H1 (cell line): ENCODE measurements around the gene DTX4. TPM values are rescaled to one million over a fixed set of nuclear protein-coding genes. Genes with fewer than 3 reads are reported as not detected.

Experiments used
- CTCF ChIA-PET: fragments of 300-600 bp; sonication (Branson Sonifier 250); formaldehyde crosslinking; loops from one replicate; lab custom pipeline; 2021; ENCODE audit not compliant: partially characterized antibody; lab: Charles Lee
- POLR2A ChIA-PET: fragments of 300-600 bp; sonication (Branson Sonifier 250); formaldehyde crosslinking; loops from one replicate; lab custom pipeline; 2021; ENCODE audit warnings: inconsistent platforms; ENCODE audit not compliant: partially characterized antibody; lab: Charles Lee
- DNase-seq, 2 experiments: peaks; one replicate each; pipeline versions ENCODE4 v3.0.0 to v3.0.0-alpha.2; 2010 to 2022; ENCODE audit warnings: low spot score in 2 of 2, low read depth in 1 of 2, mixed read lengths in 1 of 2
- FAIRE-seq: peaks from 2 replicates; lab custom pipeline; 2011; peaks lifted over from hg19 to GRCh38; lab: Jason Lieb, UNC
- H2AFZ ChIP-seq: 2 replicates; pipeline ENCODE4 v1.8.1; 2012; ENCODE audit warnings: low read length, inconsistent platforms
- H2AK5ac ChIP-seq: 2 replicates; pipeline ENCODE4 v1.6.1; 2013; ENCODE audit warnings: low read depth, low read length
- H2BK120ac ChIP-seq: replicated peaks from 2 replicates; pipeline ENCODE3; 2013; ENCODE audit warnings: low read depth, low read length, inconsistent platforms
- H2BK12ac ChIP-seq: 2 replicates; pipeline ENCODE4 v1.6.1; 2013; ENCODE audit warnings: low read depth, low read length
- H2BK15ac ChIP-seq: 2 replicates; pipeline ENCODE4 v1.6.1; 2013; ENCODE audit warnings: low read length
- H2BK20ac ChIP-seq: 2 replicates; pipeline ENCODE4 v1.6.1; 2013; ENCODE audit warnings: low read length
- H2BK5ac ChIP-seq: 2 replicates; pipeline ENCODE4 v1.6.1; 2013; ENCODE audit warnings: low read depth, low read length
- H3K14ac ChIP-seq: 2 replicates; pipeline ENCODE4 v1.6.1; 2013; ENCODE audit warnings: inconsistent platforms; ENCODE audit not compliant: insufficient read length
- H3K18ac ChIP-seq: 2 replicates; pipeline ENCODE4 v1.6.1; 2013; ENCODE audit warnings: low read length; ENCODE audit errors: extremely low read depth
- H3K23ac ChIP-seq: 2 replicates; pipeline ENCODE4 v1.6.1; 2013; ENCODE audit warnings: inconsistent platforms; ENCODE audit not compliant: insufficient read length
- H3K23me2 ChIP-seq: 2 replicates; pipeline ENCODE4 v1.6.1; 2013; ENCODE audit warnings: low read depth, low read length
- H3K27ac ChIP-seq: 2 replicates; pipeline ENCODE4 v1.6.1; 2011; ENCODE audit warnings: low read depth, low read length, inconsistent platforms
- H3K27me3 ChIP-seq, 4 experiments: replicated peaks in 1 of 4; 1 replicate in 1 of 4; 2 replicates in 3 of 4; pipeline versions ENCODE4 v1.6.1 to v1.8.1; 2011 to 2013; ENCODE audit warnings: low read length in 3 of 4, mild to moderate bottlenecking in 3 of 4, inconsistent platforms in 2 of 4, mixed read lengths in 2 of 4, moderate library complexity in 1 of 4; ENCODE audit not compliant: control insufficient read depth in 3 of 4, insufficient read depth in 3 of 4; ENCODE audit errors: extremely low read depth in 1 of 4
- H3K36me3 ChIP-seq, 4 experiments: 2 replicates each; pipeline versions ENCODE4 v1.6.1 to v1.8.1; 2011 to 2013; ENCODE audit warnings: mild to moderate bottlenecking in 4 of 4, low read length in 3 of 4, moderate library complexity in 2 of 4, control low read depth in 1 of 4, inconsistent platforms in 1 of 4; ENCODE audit not compliant: insufficient read depth in 4 of 4, control insufficient read depth in 2 of 4
- H3K4ac ChIP-seq: replicated peaks from 2 replicates; pipeline ENCODE3; 2013; ENCODE audit warnings: low read length, low read depth, mixed read lengths, inconsistent platforms; ENCODE audit not compliant: insufficient read length
- H3K4me1 ChIP-seq, 4 experiments: replicated peaks in 1 of 4; 1 replicate in 1 of 4; 2 replicates in 3 of 4; pipeline versions ENCODE4 v1.6.1 to v1.8.1; 2011 to 2013; ENCODE audit warnings: low read length in 3 of 4, inconsistent platforms in 2 of 4, mixed read lengths in 1 of 4; ENCODE audit not compliant: insufficient read depth in 4 of 4, control insufficient read depth in 3 of 4
- H3K4me2 ChIP-seq, 2 experiments: 2 replicates each; pipeline versions ENCODE4 v1.6.1 to v1.8.1; 2011 to 2013; ENCODE audit warnings: low read depth in 2 of 2, low read length in 2 of 2, control low read depth in 1 of 2, inconsistent platforms in 1 of 2, mild to moderate bottlenecking in 1 of 2; ENCODE audit not compliant: insufficient read depth in 1 of 2
- H3K4me3 ChIP-seq, 4 experiments: fragments of 200-600, 300-600 bp in 1 of 4; sonication (generic), shearing (Covaris generic), sonication (Bioruptor Twin) in 1 of 4; 2 replicates each; pipeline versions ENCODE4 v1.5.1 to v1.8.1; 2011 to 2016; ENCODE audit warnings: low read length in 4 of 4, low read depth in 3 of 4, control low read depth in 2 of 4, inconsistent platforms in 2 of 4, mild to moderate bottlenecking in 2 of 4, mixed read lengths in 1 of 4, moderate library complexity in 1 of 4; ENCODE audit not compliant: insufficient read depth in 2 of 4; ENCODE audit errors: extremely low read depth in 1 of 4
- H3K56ac ChIP-seq: replicated peaks from 2 replicates; pipeline ENCODE3; 2013; ENCODE audit warnings: low read depth, mild to moderate bottlenecking, mixed read lengths, low read length, inconsistent platforms; ENCODE audit not compliant: insufficient read length
- H3K79me1 ChIP-seq: 2 replicates; pipeline ENCODE4 v1.6.1; 2013; ENCODE audit warnings: low read depth, low read length, control low read depth
- H3K79me2 ChIP-seq, 2 experiments: 2 replicates each; pipeline versions ENCODE4 v1.6.1 to v1.8.1; 2012 to 2013; ENCODE audit warnings: low read length in 2 of 2, mild to moderate bottlenecking in 2 of 2, inconsistent platforms in 1 of 2; ENCODE audit not compliant: insufficient read depth in 2 of 2, control insufficient read depth in 1 of 2
- H3K9ac ChIP-seq, 4 experiments: replicated peaks in 1 of 4; 1 replicate in 1 of 4; 2 replicates in 3 of 4; pipeline versions ENCODE4 v1.6.1 to v1.8.1; 2011 to 2013; ENCODE audit warnings: low read depth in 3 of 4, low read length in 3 of 4, control low read depth in 2 of 4, mild to moderate bottlenecking in 2 of 4, moderate library complexity in 2 of 4, inconsistent platforms in 1 of 4; ENCODE audit errors: extremely low read depth in 1 of 4
- H3K9me3 ChIP-seq, 2 experiments: 2 replicates each; pipeline versions ENCODE4 v1.6.1 to v1.8.1; 2012 to 2013; ENCODE audit warnings: mild to moderate bottlenecking in 2 of 2, moderate library complexity in 2 of 2, control low read depth in 1 of 2, inconsistent platforms in 1 of 2, low read depth in 1 of 2, low read length in 1 of 2, mixed read lengths in 1 of 2; ENCODE audit not compliant: insufficient read depth in 2 of 2
- H4K20me1 ChIP-seq, 2 experiments: replicated peaks in 1 of 2; 2 replicates each; pipeline versions ENCODE3 to v1.8.1; 2011 to 2013; ENCODE audit warnings: inconsistent platforms in 2 of 2, low read length in 2 of 2, mild to moderate bottlenecking in 1 of 2; ENCODE audit not compliant: insufficient read depth in 2 of 2, control insufficient read depth in 1 of 2
- H4K5ac ChIP-seq: 2 replicates; pipeline ENCODE4 v1.6.1; 2013; ENCODE audit warnings: low read length, low read depth, mixed read lengths, inconsistent platforms; ENCODE audit not compliant: insufficient read length
- H4K8ac ChIP-seq: 2 replicates; pipeline ENCODE4 v1.8.0; 2013; ENCODE audit warnings: mild to moderate bottlenecking, moderate library complexity, low read length, inconsistent platforms; ENCODE audit not compliant: insufficient read depth; ENCODE audit errors: extremely low read depth
- H4K91ac ChIP-seq: replicated peaks from 2 replicates; pipeline ENCODE3; 2013; ENCODE audit warnings: low read length, mixed read lengths, inconsistent platforms; ENCODE audit not compliant: insufficient read length
- ATF2 ChIP-seq: IDR thresholded peaks from 2 replicates; pipeline ENCODE4 v1.6.1; 2012; ENCODE audit warnings: low read length, inconsistent platforms
- ATF3 ChIP-seq: IDR thresholded peaks from 2 replicates; pipeline ENCODE4 v1.6.1; 2011; ENCODE audit warnings: low read depth, mild to moderate bottlenecking, low read length; ENCODE audit not compliant: insufficient read depth
- CBX8 ChIP-seq: fragments of 300-800, 300-1000 bp; sonication (generic); IDR thresholded peaks from 2 replicates; pipeline ENCODE4 v1.7.1; 2016; ENCODE audit warnings: low read depth, low read length, borderline replicate concordance
- EP300 ChIP-seq, 2 experiments: IDR thresholded peaks; 1 replicate in 1 of 2; 2 replicates in 1 of 2; pipeline ENCODE4 v1.6.1; 2011 to 2012; ENCODE audit warnings: low read depth in 2 of 2, low read length in 2 of 2, mild to moderate bottlenecking in 2 of 2, borderline replicate concordance in 1 of 2, inconsistent platforms in 1 of 2, moderate library complexity in 1 of 2
- HDAC2 ChIP-seq, 2 experiments: fragments of 300-600 bp in 1 of 2; sonication (generic) in 1 of 2; IDR thresholded peaks; 2 replicates each; pipeline ENCODE4 v1.6.1; 2011 to 2012; ENCODE audit warnings: low read depth in 2 of 2, low read length in 2 of 2, mild to moderate bottlenecking in 2 of 2, moderate library complexity in 2 of 2, borderline replicate concordance in 1 of 2, inconsistent platforms in 1 of 2
- PHF8 ChIP-seq: fragments of 200-600 bp; sonication (generic); conservative IDR thresholded peaks from 2 replicates; pipeline ENCODE4 v1.7.1; 2012; ENCODE audit warnings: low read depth, mild to moderate bottlenecking, inconsistent platforms, low read length, moderate library complexity
- POLR2AphosphoS5 ChIP-seq: IDR thresholded peaks from 2 replicates; pipeline ENCODE4 v1.6.1; 2011; ENCODE audit warnings: low read depth, low read length
- POU5F1 ChIP-seq: IDR thresholded peaks from 2 replicates; pipeline ENCODE4 v1.6.1; 2011; ENCODE audit warnings: low read depth, mild to moderate bottlenecking, low read length, moderate library complexity
- TCF12 ChIP-seq: IDR thresholded peaks from 2 replicates; pipeline ENCODE4 v1.6.1; 2011; ENCODE audit warnings: low read depth, mild to moderate bottlenecking, low read length
- USF2 ChIP-seq: IDR thresholded peaks from 2 replicates; pipeline ENCODE4 v1.6.1; 2011; ENCODE audit warnings: low read length, improper control_type of control experiment
- WGBS, 2 experiments: shearing (Covaris generic) in 1 of 2; methylation state at CpG; one replicate each; pipeline versions ENCODE4 v1.1.6 to v1.1.7; 2013 to 2015; ENCODE audit warnings: low lambda C conversion rate in 2 of 2, mixed read lengths in 2 of 2, inconsistent platforms in 1 of 2, low coverage in 1 of 2, missing lambda C conversion rate in 1 of 2; ENCODE audit not compliant: insufficient replicate concordance in 2 of 2, insufficient coverage in 1 of 2, insufficient read length in 1 of 2; ENCODE audit errors: extremely low coverage in 1 of 2, missing lambda C conversion rate in 1 of 2; 5-methylcytosine and 5-hydroxymethylcytosine counted together
- polyA plus RNA-seq, 7 experiments: library from polyadenylated mRNA; depleted of rRNA in 3 of 7; stranded (reverse) in 5 of 7; unstranded in 2 of 7; fragments of >200 nt in 5 of 7; fragments of 200-250 nt in 2 of 7; gene quantifications; 1 replicate in 5 of 7; 2 replicates in 1 of 7; 4 replicates in 1 of 7; pipeline versions ENCODE4 v1.2.1 to v1.2.3, GENCODE V29; 2011 to 2013; ENCODE audit warnings: missing spikeins in 2 of 7, mixed read lengths in 2 of 7
- total RNA-seq: library from RNA; stranded (reverse); fragmentation: NEBNext Ultra II Directional; extraction: Animal tissue kit (Norgen Biotek cat#: 25700); gene quantifications from 2 replicates; pipeline ENCODE4 v1.2.1, GENCODE V29; 2021

The DTX4 gene
- total and polyA plus RNA-seq, 2 of the 8 experiments (the other 6 are each of a cell fraction or from before 2014, with no cell fraction given): 5.1 to 18.8 TPM

GRCh38 chr11:59218893-59219292 is 47.0 kb downstream of the DTX4 start:
- no peak overlapping the region for H3K9ac ChIP-seq
- H4K8ac ChIP-seq: no peak overlapping the region
- WGBS, 2 experiments: 59% methylated on average over 2 of the region's 2 CpGs; no CpG with 5 or more reads in 1 of the 2 experiments
- H4K5ac ChIP-seq: no peak overlapping the region
- H3K79me2 ChIP-seq: no peaks in the 10 kb centered on the region
- TF ChIP-seq HDAC2 (IDR thresholded peaks at IDR 0.05; ENCODE audit: borderline replicate concordance in 1 of 2, low read depth in 2 of 2, low read length in 2 of 2) (no peak), USF2 (no peak), EP300 (IDR thresholded peaks at IDR 0.05; ENCODE audit: borderline replicate concordance in 1 of 2, low read depth in 2 of 2, low read length in 2 of 2) (no peak), PHF8 (no peak), TCF12 (no peak), POLR2AphosphoS5 (no peak), POU5F1 (no peak), CBX8 (no peak), ATF3 (no peak), ATF2 (no peak)
- H3K4me1 ChIP-seq: no peaks in the 10 kb centered on the region
- DNase-seq (no peak), FAIRE-seq (no peak)
- H3K27me3 ChIP-seq: no peaks in the 10 kb centered on the region
- no peaks in the 10 kb centered on the region for H3K9me3 ChIP-seq
- no peak overlapping the region for H2AFZ ChIP-seq
- no peak overlapping the region for H3K14ac ChIP-seq
- no peaks in the 10 kb centered on the region for H4K20me1 ChIP-seq
- ChIA-PET POLR2A (no interaction called here), CTCF (interaction anchor here (0.9 to 3.4 kb wide), 4 partner anchors 9 to 37 kb away, joined by 3 to 15 read pairs (median 4); no protein-coding TSS in a partner anchor)
- H3K23me2 ChIP-seq: no peaks in the 10 kb centered on the region; the same call in 1 of the 2 replicates
- no peaks in the 10 kb centered on the region for H3K36me3 ChIP-seq
- no peak overlapping the region for H4K91ac ChIP-seq
- H2BK12ac ChIP-seq: no peak overlapping the region
- H3K4me3 ChIP-seq: no peak overlapping the region
- H3K56ac ChIP-seq: no peak overlapping the region
- H2BK20ac ChIP-seq: no peak overlapping the region
- H3K4me2 ChIP-seq: no peak overlapping the region
- no peak overlapping the region for H3K27ac ChIP-seq
- H2AK5ac ChIP-seq: no peak overlapping the region
- H3K4ac ChIP-seq: no peak overlapping the region
- no peak overlapping the region for H2BK120ac ChIP-seq
- H2BK15ac ChIP-seq: no peak overlapping the region
- H3K18ac ChIP-seq: no peak overlapping the region
- H3K79me1 ChIP-seq: no peaks in the 10 kb centered on the region
- no peak overlapping the region for H3K23ac ChIP-seq
- no peak overlapping the region for H2BK5ac ChIP-seq
